Measurements from ENCODE around the gene SOHLH1.

Gene SOHLH1

DNA sequence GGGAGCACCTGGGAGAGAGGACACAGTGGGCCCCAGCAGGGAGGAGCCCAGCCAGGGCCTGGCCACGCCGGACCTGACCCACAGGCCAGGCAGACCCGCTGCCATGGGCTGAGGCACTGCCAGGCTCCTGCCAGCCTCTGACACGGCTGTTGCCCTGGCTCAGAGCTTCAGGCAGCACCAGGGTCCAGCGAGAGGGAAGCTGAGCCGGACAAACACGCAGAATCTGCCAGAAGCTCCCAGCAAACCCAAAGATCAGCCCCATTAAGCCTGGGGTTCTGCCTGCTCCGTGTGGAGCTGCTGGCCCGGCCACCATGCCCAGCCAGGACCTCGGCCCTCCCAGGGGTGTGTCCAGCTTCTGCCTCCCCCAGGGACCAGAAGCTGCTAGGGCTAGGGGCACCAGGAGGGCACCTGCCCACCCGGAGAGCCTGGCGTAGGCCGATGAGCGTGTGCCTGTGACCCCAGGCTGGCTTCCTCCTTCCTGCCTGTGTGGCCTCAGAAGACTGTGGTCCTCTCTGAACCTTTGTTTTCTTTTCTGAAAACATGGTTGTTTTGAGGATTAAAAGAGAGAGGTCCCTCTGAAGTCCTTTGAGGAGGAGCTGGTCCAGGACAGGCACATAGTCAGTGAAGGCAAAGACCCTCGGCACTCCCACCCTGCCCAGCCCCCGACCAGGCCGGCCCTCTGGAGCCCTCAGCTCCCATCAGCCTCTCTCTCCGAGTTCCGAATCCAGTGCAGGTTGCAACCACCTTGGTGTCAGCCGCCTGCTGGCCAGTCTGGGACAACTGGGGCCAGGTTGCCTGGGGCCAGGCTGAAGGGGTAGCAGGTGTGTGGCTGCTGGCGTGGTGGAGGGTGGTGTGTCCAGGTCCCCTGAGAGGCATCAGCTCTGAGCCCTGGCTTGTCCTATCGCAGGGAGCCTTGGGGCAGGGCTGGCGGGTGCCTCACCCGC is 42.3 kb upstream of the SOHLH1 start:
- no peak overlapping the region for H2AFZ ChIP-seq (ENCODE audit: low read depth, low read length, severe bottlenecking)
- H3K27me3 ChIP-seq (ENCODE audit: low read length), result no peaks in the 10 kb centered on the region
- H3K9me2 ChIP-seq (replicated peaks; ENCODE audit: insufficient read depth, low read length), result no peaks in the 10 kb centered on the region
- no peaks in the 10 kb centered on the region for H3F3A ChIP-seq (ENCODE audit: insufficient read depth)
- H3K36me3 ChIP-seq (ENCODE audit: low read length), result no peaks in the 10 kb centered on the region
- H3K9ac ChIP-seq (ENCODE audit: low read length), result no peak overlapping the region
- H3K9me3 ChIP-seq (ENCODE audit: insufficient read depth, low read length), result no peaks in the 10 kb centered on the region
- H4K20me1 ChIP-seq (ENCODE audit: low read depth, low read length), result no peaks in the 10 kb centered on the region
- H3K27ac ChIP-seq (ENCODE audit: low read depth, low read length), result no peak overlapping the region
- no peak overlapping the region for H3K4me2 ChIP-seq (ENCODE audit: low read depth, low read length, poor library complexity, severe bottlenecking)
- H3K79me2 ChIP-seq (ENCODE audit: insufficient read depth, low read length), result no peaks in the 10 kb centered on the region
- no peak for TF ChIP-seq EZH2phosphoT487 (conservative IDR thresholded peaks at IDR 0.05; ENCODE audit: low read length)
- TF ChIP-seq, protein P1, sequence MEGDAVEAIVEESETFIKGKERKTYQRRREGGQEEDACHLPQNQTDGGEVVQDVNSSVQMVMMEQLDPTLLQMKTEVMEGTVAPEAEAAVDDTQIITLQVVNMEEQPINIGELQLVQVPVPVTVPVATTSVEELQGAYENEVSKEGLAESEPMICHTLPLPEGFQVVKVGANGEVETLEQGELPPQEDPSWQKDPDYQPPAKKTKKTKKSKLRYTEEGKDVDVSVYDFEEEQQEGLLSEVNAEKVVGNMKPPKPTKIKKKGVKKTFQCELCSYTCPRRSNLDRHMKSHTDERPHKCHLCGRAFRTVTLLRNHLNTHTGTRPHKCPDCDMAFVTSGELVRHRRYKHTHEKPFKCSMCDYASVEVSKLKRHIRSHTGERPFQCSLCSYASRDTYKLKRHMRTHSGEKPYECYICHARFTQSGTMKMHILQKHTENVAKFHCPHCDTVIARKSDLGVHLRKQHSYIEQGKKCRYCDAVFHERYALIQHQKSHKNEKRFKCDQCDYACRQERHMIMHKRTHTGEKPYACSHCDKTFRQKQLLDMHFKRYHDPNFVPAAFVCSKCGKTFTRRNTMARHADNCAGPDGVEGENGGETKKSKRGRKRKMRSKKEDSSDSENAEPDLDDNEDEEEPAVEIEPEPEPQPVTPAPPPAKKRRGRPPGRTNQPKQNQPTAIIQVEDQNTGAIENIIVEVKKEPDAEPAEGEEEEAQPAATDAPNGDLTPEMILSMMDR (IDR thresholded peaks at IDR 0.05; ENCODE audit: insufficient read depth, low read length, poor library complexity, severe bottlenecking), result no peak
- no peak overlapping the region for H3K4me3 ChIP-seq (ENCODE audit: insufficient read depth, low read length, poor library complexity, severe bottlenecking)

DNA sequence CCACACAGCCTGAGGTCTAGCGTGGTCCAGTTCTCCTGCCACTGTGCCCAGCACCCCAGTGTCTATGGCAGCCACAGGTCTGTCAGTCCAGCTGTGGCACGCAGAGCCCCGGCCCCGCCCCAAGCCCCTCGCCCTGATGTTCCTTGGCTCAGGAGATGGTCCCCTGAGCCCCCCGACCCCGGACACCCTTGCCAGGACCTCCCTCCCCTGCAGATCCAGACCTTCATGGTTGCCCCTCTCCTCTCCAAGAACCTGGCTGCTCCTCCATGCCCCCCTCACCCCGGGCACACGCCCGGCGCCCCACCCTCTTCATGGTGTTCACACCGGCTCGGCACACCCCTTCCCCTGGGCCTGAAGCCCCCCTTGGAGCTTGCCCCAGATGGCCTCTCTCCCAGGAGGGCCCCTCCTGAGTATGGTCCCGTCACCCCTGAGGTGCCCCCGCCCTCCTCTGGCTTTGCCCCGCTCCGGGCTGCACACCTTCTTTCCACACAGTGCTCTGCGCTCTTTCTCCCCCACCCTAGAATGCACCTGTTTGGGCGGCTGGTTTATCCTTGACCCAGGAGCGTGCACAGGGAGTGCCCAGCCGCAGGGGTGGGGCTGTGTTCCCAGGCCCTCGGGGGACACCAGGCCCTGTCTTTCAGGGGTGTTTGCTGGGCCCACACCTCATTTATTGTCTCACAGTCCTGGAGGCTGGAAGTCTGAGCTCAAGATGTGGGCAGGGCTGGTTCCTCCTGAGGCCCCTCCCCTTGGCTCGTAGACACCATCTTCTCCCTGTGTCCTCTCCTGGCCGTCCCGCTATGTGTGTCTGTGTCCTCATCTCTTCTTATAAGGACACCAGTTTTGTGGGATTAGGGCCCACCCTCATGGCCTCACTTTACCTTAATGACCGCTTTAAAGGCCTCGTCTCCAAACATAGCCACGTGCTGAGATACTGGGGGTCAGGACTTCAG is 40.3 kb upstream of the SOHLH1 start:
- no peak overlapping the region for H3K9ac ChIP-seq (ENCODE audit: low read length)
- H3F3A ChIP-seq (ENCODE audit: insufficient read depth), result no peaks in the 10 kb centered on the region
- H3K9me2 ChIP-seq (replicated peaks; ENCODE audit: insufficient read depth, low read length), result no peaks in the 10 kb centered on the region
- H2AFZ ChIP-seq (ENCODE audit: low read depth, low read length, severe bottlenecking), result no peak overlapping the region
- H3K4me2 ChIP-seq (ENCODE audit: low read depth, low read length, poor library complexity, severe bottlenecking), result no peak overlapping the region
- H3K27ac ChIP-seq (ENCODE audit: low read depth, low read length), result no peak overlapping the region
- no peak for TF ChIP-seq EZH2phosphoT487 (conservative IDR thresholded peaks at IDR 0.05; ENCODE audit: low read length)
- TF ChIP-seq, protein P1 (IDR thresholded peaks at IDR 0.05; ENCODE audit: insufficient read depth, low read length, poor library complexity, severe bottlenecking), result no peak
- no peaks in the 10 kb centered on the region for H3K36me3 ChIP-seq (ENCODE audit: low read length)
- no peaks in the 10 kb centered on the region for H3K79me2 ChIP-seq (ENCODE audit: insufficient read depth, low read length)
- H3K27me3 ChIP-seq (ENCODE audit: low read length), result no peaks in the 10 kb centered on the region
- H3K9me3 ChIP-seq (ENCODE audit: insufficient read depth, low read length), result no peaks in the 10 kb centered on the region
- no peaks in the 10 kb centered on the region for H4K20me1 ChIP-seq (ENCODE audit: low read depth, low read length)
- no peak overlapping the region for H3K4me3 ChIP-seq (ENCODE audit: insufficient read depth, low read length, poor library complexity, severe bottlenecking)

DNA sequence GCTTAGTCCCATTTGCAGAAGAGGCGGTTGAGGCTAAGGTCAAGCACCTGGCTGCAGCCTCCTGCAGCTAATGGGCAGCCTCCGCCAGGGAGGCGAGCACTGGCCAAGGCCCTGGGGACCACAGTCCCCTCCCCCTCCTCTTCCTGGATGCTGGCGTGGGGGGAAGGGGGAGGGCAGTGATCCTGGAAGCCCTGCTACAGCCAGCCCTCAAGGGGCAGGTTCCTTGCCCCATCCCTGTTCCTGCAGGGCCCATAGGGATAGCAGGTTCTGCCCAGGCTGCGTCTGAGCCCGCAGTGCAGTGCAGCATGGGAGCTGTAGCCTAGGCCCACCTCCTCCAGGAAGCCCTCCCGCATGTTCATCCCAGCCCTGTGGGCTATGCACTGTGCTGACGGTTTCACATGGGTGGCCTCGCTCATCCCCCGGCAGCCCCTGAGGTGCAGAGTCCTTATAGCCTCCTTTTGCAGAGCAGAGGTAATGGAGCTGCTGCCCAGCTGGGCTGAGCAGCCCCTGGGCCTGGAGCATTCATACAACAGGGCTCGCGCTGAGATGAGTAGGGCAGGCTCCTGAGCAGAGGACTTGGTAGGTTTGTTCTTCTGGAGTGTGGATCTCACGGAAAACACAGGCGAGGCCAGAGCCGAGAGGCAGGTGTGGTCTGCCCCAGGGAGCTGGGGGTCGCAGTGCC is 38.7 kb upstream of the SOHLH1 start:
- Histone ChIP-seq H3K4me2 (ENCODE audit: low read depth, low read length, poor library complexity, severe bottlenecking) (no peak overlapping the region), H3K27ac (ENCODE audit: low read depth, low read length) (no peak overlapping the region), H3K9me3 (ENCODE audit: insufficient read depth, low read length) (no peaks in the 10 kb centered on the region), H4K20me1 (ENCODE audit: low read depth, low read length) (no peaks in the 10 kb centered on the region), H3K9ac (ENCODE audit: low read length) (no peak overlapping the region), H3F3A (ENCODE audit: insufficient read depth) (no peaks in the 10 kb centered on the region), H3K4me3 (ENCODE audit: insufficient read depth, low read length, poor library complexity, severe bottlenecking) (no peak overlapping the region), H3K36me3 (ENCODE audit: low read length) (no peaks in the 10 kb centered on the region), H2AFZ (ENCODE audit: low read depth, low read length, severe bottlenecking) (no peak overlapping the region), H3K79me2 (ENCODE audit: insufficient read depth, low read length) (no peaks in the 10 kb centered on the region), H3K9me2 (replicated peaks; ENCODE audit: insufficient read depth, low read length) (no peaks in the 10 kb centered on the region), H3K27me3 (ENCODE audit: low read length) (no peaks in the 10 kb centered on the region)
- TF ChIP-seq, protein P1 (IDR thresholded peaks at IDR 0.05; ENCODE audit: insufficient read depth, low read length, poor library complexity, severe bottlenecking), result no peak
- TF ChIP-seq EZH2phosphoT487 (conservative IDR thresholded peaks at IDR 0.05; ENCODE audit: low read length), result no peak
